Panc1 (cell line): ENCODE measurements around the gene BLM. TPM values are rescaled to one million over a fixed set of nuclear protein-coding genes. Genes with fewer than 3 reads are reported as not detected.
A peak's percentile ranks its signal among the peaks of the same experiment; 100 is the strongest.

Experiments used
- ATAC-seq: fragments of 200-7000 bp; cut with Tn5 transposase; 2 replicates; pipeline ENCODE4 v1.9.1; 2020; ENCODE audit warnings: mild to moderate bottlenecking, moderate library complexity
- BruUV-seq: library from RNA; stranded (reverse); fragments of 400-500 nt; replicated peaks from 2 replicates; lab custom pipeline; 2021; lab: Mats Ljungman, UMichigan
- CTCF ChIA-PET: fragments of 300-600 bp; sonication (Branson Sonifier 250); formaldehyde crosslinking; loops from one replicate; lab custom pipeline; 2022; ENCODE audit warnings: antibody characterized with exemption; lab: Charles Lee
- POLR2A ChIA-PET: fragments of 300-600 bp; sonication (Branson Sonifier 250); formaldehyde crosslinking; loops from one replicate; lab custom pipeline; 2022; ENCODE audit warnings: antibody characterized with exemption; lab: Charles Lee
- DNase-seq: peaks from one replicate; pipeline ENCODE4 v3.0.0-alpha.2; 2010; ENCODE audit warnings: low read depth, low spot score
- H3K27ac ChIP-seq: 2 replicates; pipeline ENCODE4 v1.5.1; 2011; ENCODE audit warnings: mild to moderate bottlenecking, low read length, inconsistent platforms
- H3K27me3 ChIP-seq: fragments of 200-500 bp; sonication (Bioruptor generic); 2 replicates; pipeline ENCODE4 v1.6.0; 2014; ENCODE audit warnings: low read length, inconsistent platforms; ENCODE audit not compliant: control insufficient read depth, insufficient read depth
- H3K36me3 ChIP-seq: fragments of 200-500 bp; sonication (Bioruptor generic); 2 replicates; pipeline ENCODE4 v1.5.1; 2014; ENCODE audit warnings: inconsistent platforms, mild to moderate bottlenecking, low read length, moderate library complexity; ENCODE audit not compliant: control insufficient read depth, insufficient read depth
- H3K4me1 ChIP-seq: 2 replicates; pipeline ENCODE4 v1.5.1; 2011; ENCODE audit warnings: inconsistent platforms, mild to moderate bottlenecking, low read length, moderate library complexity; ENCODE audit not compliant: control insufficient read depth, insufficient read depth
- H3K4me3 ChIP-seq, 2 experiments: 2 replicates each; pipeline ENCODE4 v1.5.1; 2011 to 2012; ENCODE audit warnings: low read depth in 2 of 2, low read length in 2 of 2, mild to moderate bottlenecking in 2 of 2, inconsistent platforms in 1 of 2, moderate library complexity in 1 of 2
- H3K9me3 ChIP-seq: fragments of 200-500 bp; sonication (Bioruptor generic); 2 replicates; pipeline ENCODE4 v1.5.1; 2014; ENCODE audit warnings: low read depth, mild to moderate bottlenecking, inconsistent platforms, low read length, moderate library complexity; ENCODE audit not compliant: control insufficient read depth, insufficient read depth
- POLR2AphosphoS5 ChIP-seq: IDR thresholded peaks from 2 replicates; pipeline ENCODE4 v1.6.1; 2012; ENCODE audit warnings: mild to moderate bottlenecking, low read depth, low read length, moderate library complexity
- SIN3A ChIP-seq: IDR thresholded peaks from 2 replicates; pipeline ENCODE4 v1.6.1; 2012; ENCODE audit warnings: low read depth, mild to moderate bottlenecking, low read length, moderate library complexity, borderline replicate concordance; ENCODE audit not compliant: insufficient read depth
- TCF7L2 ChIP-seq: IDR thresholded peaks from 2 replicates; pipeline ENCODE4 v1.6.1; 2011; ENCODE audit warnings: mild to moderate bottlenecking, low read depth, low read length, inconsistent platforms
- in situ Hi-C: cut with HindIII; loops from 2 replicates; pipeline ENCODE4 v1.10.0; 2016; ENCODE audit warnings: low sequenced_read_pairs, low pct_unique_long_range_greater_than_20kb
- intact Hi-C: fragments of 100-400 bp; cut with micrococcal nuclease; formaldehyde crosslinking; loops from one replicate; pipeline ENCODE4 v1.10.0; 2022; ENCODE audit not compliant: unreplicated experiment
- total RNA-seq: library from RNA; stranded (reverse); gene quantifications from one replicate; pipeline ENCODE4 v1.2.1, GENCODE V29; 2021; ENCODE audit not compliant: unreplicated experiment
- TF ChIP-seq, protein P1 (sequence below), 2 experiments: IDR thresholded peaks; 2 replicates each; pipeline ENCODE4 v1.6.1; 2011 to 2012; ENCODE audit warnings: low read depth in 2 of 2, control low read depth in 1 of 2, low read length in 1 of 2, mild to moderate bottlenecking in 1 of 2, moderate library complexity in 1 of 2; ENCODE audit not compliant: insufficient read depth in 1 of 2
- TF ChIP-seq, protein P2 (sequence below): fragments of 450-650 bp; IDR thresholded peaks from 2 replicates; pipeline ENCODE4 v1.5.1; 2017; ENCODE audit warnings: mild to moderate bottlenecking

The BLM gene
- total RNA-seq, 1 experiment from 2014 or later: 23.9 TPM

DNA sequence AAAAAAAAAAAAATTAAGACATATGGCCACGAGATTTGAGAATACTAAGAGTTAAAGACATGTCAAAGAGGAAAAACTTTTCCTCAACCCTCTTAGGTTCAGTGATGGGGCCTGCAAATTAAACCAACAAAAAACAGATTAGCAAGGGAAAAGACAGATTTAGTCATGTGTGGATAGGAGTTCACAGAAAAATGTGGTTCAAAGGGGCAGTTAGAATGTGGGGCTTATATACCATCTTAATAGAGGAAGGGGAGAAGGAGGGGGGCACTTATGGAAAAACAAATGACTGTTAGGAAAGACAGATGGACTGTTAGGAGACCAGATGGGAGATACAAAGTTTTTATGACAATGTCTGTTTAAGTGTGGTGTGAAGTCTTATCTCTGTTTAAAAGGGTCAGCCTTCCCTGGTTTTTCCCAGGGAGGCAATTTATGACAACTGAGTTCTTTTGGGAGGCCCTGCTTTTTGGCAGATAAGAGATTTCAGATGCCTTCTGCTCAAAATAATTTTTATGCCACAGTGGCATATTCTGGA lies 82.6 kb downstream of the BLM start:
- ChIA-PET CTCF (no interaction called here), POLR2A (interaction anchor here (0.7 kb wide), 1 partner anchor 193 kb away, joined by 9 read pairs; no protein-coding TSS in a partner anchor)
- ATAC-seq (no peak), DNase-seq (no peak)
- Histone ChIP-seq H3K27ac (no peak overlapping the region), H3K9me3 (no peaks in the 10 kb centered on the region), H3K36me3 (no peaks in the 10 kb centered on the region), H3K4me3 (no peak overlapping the region), H3K4me1 (no peaks in the 10 kb centered on the region), H3K27me3 (no peaks in the 10 kb centered on the region)
- TF ChIP-seq SIN3A (no peak), POLR2AphosphoS5 (no peak), TCF7L2 (no peak)
- TF ChIP-seq, protein P1, sequence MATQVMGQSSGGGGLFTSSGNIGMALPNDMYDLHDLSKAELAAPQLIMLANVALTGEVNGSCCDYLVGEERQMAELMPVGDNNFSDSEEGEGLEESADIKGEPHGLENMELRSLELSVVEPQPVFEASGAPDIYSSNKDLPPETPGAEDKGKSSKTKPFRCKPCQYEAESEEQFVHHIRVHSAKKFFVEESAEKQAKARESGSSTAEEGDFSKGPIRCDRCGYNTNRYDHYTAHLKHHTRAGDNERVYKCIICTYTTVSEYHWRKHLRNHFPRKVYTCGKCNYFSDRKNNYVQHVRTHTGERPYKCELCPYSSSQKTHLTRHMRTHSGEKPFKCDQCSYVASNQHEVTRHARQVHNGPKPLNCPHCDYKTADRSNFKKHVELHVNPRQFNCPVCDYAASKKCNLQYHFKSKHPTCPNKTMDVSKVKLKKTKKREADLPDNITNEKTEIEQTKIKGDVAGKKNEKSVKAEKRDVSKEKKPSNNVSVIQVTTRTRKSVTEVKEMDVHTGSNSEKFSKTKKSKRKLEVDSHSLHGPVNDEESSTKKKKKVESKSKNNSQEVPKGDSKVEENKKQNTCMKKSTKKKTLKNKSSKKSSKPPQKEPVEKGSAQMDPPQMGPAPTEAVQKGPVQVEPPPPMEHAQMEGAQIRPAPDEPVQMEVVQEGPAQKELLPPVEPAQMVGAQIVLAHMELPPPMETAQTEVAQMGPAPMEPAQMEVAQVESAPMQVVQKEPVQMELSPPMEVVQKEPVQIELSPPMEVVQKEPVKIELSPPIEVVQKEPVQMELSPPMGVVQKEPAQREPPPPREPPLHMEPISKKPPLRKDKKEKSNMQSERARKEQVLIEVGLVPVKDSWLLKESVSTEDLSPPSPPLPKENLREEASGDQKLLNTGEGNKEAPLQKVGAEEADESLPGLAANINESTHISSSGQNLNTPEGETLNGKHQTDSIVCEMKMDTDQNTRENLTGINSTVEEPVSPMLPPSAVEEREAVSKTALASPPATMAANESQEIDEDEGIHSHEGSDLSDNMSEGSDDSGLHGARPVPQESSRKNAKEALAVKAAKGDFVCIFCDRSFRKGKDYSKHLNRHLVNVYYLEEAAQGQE (IDR thresholded peaks at IDR 0.05; ENCODE audit: insufficient read depth in 1 of 2, low read depth in 2 of 2, low read length in 1 of 2): no peak
- TF ChIP-seq, protein P2, sequence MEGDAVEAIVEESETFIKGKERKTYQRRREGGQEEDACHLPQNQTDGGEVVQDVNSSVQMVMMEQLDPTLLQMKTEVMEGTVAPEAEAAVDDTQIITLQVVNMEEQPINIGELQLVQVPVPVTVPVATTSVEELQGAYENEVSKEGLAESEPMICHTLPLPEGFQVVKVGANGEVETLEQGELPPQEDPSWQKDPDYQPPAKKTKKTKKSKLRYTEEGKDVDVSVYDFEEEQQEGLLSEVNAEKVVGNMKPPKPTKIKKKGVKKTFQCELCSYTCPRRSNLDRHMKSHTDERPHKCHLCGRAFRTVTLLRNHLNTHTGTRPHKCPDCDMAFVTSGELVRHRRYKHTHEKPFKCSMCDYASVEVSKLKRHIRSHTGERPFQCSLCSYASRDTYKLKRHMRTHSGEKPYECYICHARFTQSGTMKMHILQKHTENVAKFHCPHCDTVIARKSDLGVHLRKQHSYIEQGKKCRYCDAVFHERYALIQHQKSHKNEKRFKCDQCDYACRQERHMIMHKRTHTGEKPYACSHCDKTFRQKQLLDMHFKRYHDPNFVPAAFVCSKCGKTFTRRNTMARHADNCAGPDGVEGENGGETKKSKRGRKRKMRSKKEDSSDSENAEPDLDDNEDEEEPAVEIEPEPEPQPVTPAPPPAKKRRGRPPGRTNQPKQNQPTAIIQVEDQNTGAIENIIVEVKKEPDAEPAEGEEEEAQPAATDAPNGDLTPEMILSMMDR: no peak
- in situ Hi-C loops (no loop called here), intact Hi-C loops (no loop called here)
- TSS peak; percentile 73 for BruUV-seq

DNA sequence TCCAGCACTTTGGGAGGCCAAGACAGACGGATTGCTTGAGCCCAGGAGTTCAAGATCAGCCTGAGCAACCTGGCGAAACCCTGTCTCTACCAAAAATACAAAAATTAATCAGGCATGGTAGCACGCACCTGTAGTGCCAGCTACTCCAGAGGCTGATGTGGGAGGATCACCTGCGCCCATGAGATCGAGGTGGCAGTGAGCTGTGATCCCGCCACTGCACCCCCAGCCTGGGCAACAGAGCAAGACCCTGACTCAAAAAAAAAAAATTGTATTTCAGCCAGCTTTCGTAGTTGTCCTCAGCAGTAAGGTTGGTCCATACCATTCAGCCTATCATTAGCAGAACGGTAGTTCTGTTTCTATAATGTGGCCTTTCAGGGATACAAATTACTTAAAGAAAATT lies 84.7 kb downstream of the BLM start:
- Histone ChIP-seq H3K4me1 (no peaks in the 10 kb centered on the region), H3K9me3 (no peaks in the 10 kb centered on the region), H3K4me3 (no peak overlapping the region), H3K27me3 (no peaks in the 10 kb centered on the region), H3K27ac (no peak overlapping the region), H3K36me3 (no peaks in the 10 kb centered on the region)
- CTCF ChIA-PET: no interaction called here
- POLR2A ChIA-PET: no interaction called here
- in situ Hi-C loops (no loop called here), intact Hi-C loops (no loop called here)
- no peak for ATAC-seq
- DNase-seq: no peak
- BruUV-seq: no TSS peak
- TF ChIP-seq POLR2AphosphoS5: no peak

DNA sequence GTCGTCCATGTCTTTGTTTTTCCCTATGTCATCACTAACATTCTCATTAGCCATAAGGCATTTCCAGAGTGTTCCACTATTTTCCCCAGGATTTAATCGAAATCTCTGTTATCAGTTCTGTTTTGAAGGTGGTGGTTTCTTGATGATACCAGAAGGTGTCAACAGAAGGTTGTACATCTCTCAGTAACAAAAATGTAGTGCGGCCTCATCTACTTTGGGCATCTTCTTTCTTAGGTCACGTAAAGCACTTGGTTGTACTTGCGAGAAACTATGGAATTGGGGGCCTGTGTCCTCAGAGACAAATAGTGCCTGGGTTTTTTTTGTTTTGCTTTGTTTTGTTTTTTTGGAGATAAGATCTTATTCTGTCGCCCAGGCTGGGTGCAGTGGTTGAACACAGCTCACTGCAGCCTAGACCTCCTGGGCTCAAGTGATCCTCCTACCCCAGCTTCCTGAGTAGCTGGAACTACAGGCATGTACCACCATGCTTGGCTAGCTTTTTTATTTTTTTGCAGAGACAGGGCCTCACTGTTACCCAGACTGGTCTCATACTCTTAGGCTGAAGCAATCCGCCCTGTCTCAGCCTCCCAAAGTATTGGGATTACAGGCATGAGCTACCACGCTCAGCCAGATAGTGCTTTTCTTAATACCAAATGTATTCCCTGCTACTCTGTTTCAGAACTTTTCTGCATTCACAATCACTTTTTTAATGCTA lies 90.1 kb downstream of the BLM start:
- ChIA-PET POLR2A (interaction anchor here (0.5 kb wide), 1 partner anchor 806 kb away, joined by 5 read pairs; the partner anchor contains the start of gene ZNF710), CTCF (no interaction called here)
- in situ Hi-C loops: no loop called here

More for the DNA sequence above, 90.1 kb downstream of the BLM start:
- Histone ChIP-seq H3K9me3 (no peaks in the 10 kb centered on the region), H3K4me1 (no peaks in the 10 kb centered on the region), H3K27me3 (no peaks in the 10 kb centered on the region), H3K27ac (no peak overlapping the region), H3K36me3 (no peaks in the 10 kb centered on the region), H3K4me3 (no peak overlapping the region)
- DNase-seq (no peak), ATAC-seq (peak; percentile 38; the same call in 1 of the 2 replicates)
- TF ChIP-seq, protein P2: no peak
- no peak for TF ChIP-seq POLR2AphosphoS5
- no peak for TF ChIP-seq SIN3A
- TF ChIP-seq, protein P1 (IDR thresholded peaks at IDR 0.05; ENCODE audit: insufficient read depth in 1 of 2, low read depth in 2 of 2, low read length in 1 of 2): no peak
- TF ChIP-seq TCF7L2: no peak
- no TSS peak for BruUV-seq
- intact Hi-C loops: no loop called here
